ENCODE measurements around the gene MYO16. TPM values are rescaled to one million over a fixed set of nuclear protein-coding genes. Genes with fewer than 3 reads are reported as not detected.
"Not testable (repeated sequence)": the region's sequence is repeated elsewhere in the genome, so short reads cannot be mapped to it uniquely, and the experiment has no call there.

Gene MYO16
- total RNA-seq, 2 donors from 2014 or later: 1.6 to 3.2 TPM

DNA sequence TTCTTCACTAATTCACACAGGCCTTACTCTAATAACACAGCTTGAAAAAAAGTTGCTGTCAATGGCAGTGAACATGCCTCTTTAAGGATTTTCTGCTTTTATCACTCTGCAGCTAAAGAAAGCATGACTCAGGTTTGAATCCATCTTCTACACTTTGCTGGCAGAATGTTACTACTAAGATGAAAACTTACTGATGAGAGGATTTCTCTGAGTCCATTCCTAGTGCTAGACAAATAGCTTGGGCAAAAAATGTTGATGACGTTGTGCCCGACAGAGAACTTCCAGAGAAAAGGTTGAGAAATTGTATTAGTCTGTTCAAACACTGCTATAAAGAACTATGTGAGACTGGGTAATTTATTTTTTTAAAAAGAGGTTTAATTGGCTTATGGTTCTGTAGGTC lies 585.0 kb downstream of the MYO16 start:
- no peak for ATAC-seq
- intact Hi-C loops (cut with DNase I): no loop called here
- no peak for DNase-seq

DNA sequence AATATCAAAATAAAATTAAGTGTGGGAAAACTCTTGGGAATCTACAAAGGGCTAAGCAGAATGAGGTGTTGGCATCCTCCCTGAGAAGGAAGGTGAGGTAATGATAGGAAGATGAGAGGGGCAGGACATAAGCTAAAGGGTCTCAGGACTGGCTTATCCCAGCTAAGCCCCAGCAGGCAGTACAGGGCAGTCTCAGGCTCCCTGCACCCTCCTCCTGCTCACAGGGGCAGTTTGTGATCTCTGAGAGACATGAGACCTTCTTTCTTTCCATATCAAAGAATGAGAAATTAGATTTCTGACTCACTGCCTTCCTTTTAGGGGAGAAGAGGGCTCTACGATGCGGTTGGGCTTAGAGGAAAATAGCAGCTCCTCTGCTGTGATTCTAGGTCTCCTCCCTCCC lies 586.0 kb downstream of the MYO16 start:
- intact Hi-C loops (cut with DNase I): no loop called here
- ATAC-seq (no peak), DNase-seq (no peak)

DNA sequence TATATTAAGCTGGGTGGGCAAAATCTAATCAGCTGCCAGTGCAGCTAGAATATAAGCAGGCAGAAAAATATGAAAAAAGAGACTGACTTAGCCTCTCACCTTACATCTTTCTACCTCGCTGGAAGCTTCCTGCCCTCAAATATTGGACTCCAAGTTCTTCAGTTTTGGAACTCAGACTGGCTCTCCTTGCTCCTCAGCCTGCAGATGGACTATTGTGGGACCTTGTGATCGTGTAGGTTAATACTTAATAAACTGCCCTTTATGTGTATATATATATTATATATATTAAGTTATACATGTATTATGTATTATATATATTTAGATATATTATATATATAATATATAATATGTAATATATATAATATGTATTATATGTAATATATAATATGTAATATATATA lies 588.1 kb downstream of the MYO16 start:
- intact Hi-C loops (cut with DNase I): not testable (repeated sequence)

DNA sequence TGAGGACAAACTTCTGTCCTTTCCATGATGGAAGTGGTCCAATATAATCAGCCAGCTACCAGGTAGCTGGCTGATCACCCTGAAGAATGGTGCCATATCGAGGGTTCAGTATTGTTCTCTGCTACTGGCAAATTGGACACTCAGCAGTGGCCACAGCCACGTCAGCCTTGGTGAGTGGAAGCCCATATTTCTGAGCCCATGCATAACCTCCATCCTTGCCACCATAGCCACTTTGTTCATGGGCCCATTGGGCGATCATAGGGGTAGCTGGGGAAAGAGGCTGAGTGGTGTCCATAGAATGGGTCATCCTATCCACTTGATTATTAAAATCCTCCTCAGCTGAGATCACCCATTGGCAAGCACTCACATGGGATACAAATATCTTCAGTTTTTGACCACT lies 591.2 kb downstream of the MYO16 start:
- no peak for DNase-seq
- no peak for ATAC-seq
- intact Hi-C loops (cut with DNase I): no loop called here

More for the DNA sequence above, 588.1 kb downstream of the MYO16 start:
- ATAC-seq, DNase-seq: not testable (repeated sequence)

DNA sequence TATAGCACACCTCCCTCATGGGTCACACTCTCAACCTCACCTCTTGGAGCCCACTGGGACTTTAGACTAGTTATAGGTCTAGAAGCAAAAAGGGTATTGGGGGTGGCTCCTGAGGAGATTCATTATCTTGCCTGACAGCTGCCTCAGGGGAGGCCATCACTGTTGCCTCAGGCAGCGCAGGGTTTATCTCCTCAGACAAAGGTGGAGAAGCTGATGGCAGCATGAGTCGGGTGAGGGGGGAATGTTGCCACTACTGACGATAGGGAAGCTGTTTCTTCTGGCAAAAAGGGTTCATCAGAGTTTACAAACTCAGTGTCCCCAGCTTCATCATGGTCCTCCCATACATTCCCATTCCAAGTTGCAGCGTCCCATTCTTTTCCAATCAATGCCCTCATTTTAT lies 594.6 kb downstream of the MYO16 start:
- intact Hi-C loops (cut with DNase I): no loop called here
- ATAC-seq (no peak), DNase-seq (no peak)

DNA sequence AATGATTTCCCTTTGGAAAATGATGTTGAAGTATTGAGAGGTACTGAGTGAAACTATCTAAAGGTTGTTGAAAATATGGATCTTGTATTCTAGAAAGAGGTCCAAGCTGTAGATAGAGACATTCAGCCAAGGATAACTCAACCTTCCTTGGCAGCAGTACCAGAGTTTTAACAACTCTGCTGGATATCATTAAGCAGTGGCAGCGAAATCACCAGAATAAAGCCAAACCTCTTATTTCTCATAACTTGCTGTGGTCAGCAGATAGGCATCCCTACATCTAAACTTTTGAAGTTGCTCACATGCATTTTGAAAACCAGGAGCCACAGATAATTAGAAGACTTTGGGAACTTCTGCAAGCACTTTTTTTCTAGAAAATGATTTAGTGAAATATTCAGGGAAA lies 597.2 kb downstream of the MYO16 start:
- intact Hi-C loops (cut with DNase I): no loop called here
- no peak for ATAC-seq
- no peak for DNase-seq

DNA sequence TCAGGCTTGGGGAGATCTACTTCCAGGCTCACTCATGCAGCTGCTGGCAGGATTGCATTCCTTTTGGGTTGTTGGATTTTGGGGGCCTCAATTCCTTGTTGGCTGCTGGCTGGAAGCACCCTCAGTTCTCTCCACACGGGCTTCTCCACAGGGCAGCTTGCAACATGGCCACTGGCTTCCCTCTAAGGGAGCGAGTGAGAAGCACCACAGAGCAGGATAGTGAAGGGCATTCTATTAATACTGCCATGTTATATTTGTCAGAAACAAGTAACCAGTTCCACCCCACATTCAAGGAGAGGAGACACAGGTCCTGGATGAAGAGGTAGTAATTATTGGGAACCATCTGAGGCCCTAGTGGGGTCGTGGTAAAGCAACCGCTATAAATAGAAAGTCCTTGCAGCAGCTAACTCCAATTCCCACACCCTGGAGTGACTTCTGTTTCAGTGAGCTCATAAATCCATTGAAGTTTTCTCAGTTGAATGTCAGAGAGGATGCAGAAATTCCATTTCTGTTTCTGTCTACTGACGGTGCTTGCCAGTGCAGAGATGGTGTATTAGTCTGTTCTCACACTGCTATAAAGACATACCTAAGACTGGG lies 598.0 kb downstream of the MYO16 start:
- ATAC-seq: peak in 1 of 2 donors; percentile 55
- DNase-seq: no peak
- intact Hi-C loops (cut with DNase I): no loop called here

DNA sequence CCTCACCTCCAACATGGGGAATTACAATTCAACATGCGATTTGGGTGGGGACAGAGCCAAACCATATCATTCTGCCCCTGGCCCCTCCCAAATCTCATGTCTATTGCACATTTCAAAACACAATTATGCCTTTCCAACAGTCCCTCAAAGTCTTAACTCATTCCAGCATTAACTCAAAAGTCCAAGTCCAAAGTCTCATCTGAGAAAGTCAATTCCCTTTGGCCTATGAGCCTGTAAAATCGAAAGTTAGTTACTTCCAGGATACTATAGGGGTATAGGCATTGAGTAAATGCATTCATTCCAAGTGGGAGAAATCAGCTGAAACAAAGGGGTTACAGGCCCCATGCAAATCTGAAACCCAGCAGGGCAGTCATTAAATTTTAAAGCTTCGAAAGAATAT lies 598.8 kb downstream of the MYO16 start:
- DNase-seq: no peak
- no peak for ATAC-seq
- intact Hi-C loops (cut with DNase I): no loop called here

DNA sequence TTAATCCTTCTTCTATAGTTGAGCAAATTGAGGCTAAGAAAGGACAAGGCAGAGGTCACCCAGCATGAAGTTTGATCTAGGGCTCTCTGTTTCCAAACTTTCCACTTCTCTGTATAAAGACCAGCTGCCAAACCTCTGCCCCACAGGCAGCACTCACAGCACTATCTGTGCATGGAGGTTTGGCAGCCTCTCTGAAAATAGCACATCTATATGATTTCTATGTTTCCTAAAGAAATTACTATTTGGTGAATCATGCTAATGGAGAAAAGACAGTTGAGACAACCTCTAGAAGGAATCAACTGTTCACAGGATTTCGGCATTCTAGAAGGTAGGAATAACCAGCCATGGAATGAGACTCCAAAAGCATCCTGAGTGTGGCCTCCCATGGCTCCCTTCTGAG lies 602.5 kb downstream of the MYO16 start:
- no peak for ATAC-seq
- no peak for DNase-seq
- intact Hi-C loops (cut with DNase I): no loop called here

DNA sequence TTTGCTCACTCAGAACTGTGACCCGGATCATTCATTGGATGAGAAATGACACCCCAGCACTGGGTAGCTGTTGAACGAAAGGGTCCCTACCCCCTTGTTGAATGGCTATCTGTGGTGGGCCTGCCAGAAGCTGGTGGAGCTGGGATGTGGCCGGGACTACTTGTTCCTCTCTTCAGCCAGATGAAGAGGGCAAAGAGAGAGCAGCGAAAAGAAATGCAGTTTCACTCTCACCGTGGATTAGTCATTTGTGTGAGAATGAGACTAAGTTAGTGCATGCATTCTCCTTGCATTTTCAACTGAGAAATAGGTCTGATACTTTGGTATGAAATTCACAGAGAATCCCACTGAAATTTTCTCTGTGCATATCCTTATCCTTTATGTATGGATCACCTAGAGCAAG lies 603.9 kb downstream of the MYO16 start:
- ATAC-seq: no peak
- no peak for DNase-seq
- intact Hi-C loops (cut with DNase I): no loop called here

DNA sequence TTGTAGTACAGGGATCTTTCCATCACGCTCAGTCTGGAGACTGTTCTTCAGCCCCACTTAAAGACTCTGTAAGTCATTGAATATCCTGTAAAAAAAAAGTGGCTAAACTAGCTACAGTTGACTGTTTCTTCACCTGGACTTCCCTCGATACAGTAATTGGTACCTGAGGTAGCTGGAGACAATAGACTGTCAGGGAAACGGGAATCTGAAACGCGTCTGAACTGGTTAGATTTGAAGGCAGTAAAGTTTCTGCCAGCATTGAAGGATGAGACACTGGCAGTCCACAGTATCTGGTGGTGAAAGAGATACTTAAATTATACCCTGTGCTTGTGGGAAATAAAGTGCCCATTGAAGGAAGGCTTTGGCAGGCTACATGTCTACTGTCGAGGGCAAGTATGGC lies 606.5 kb downstream of the MYO16 start:
- DNase-seq: no peak
- intact Hi-C loops (cut with DNase I): no loop called here
- peak; percentile 5 to 17 for ATAC-seq

DNA sequence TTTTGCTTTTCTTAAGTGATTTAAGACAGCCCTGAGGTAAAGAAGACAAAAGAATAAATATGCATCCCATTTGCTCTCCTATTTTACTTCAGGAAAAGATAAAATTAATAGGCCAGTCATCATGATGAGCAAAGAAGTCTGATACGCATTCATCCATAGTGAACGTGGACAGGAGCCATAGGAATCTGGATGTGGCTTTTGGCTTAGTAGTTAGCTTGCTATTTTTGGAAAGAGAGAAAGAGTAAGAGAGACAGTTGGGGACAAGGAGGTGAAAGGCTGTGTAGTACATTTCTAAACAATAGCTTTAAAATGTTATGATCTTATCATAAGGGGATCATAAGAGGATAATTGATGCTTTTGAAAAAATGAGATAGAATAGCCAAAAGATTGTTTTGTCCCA lies 611.7 kb downstream of the MYO16 start:
- ATAC-seq (peak; percentile 42 to 72), DNase-seq (no peak)
- intact Hi-C loops (cut with DNase I): loop anchor here in 1 of 2 donors (5.0 kb wide), 1 partner anchor 49 kb away; no protein-coding TSS in a partner anchor

DNA sequence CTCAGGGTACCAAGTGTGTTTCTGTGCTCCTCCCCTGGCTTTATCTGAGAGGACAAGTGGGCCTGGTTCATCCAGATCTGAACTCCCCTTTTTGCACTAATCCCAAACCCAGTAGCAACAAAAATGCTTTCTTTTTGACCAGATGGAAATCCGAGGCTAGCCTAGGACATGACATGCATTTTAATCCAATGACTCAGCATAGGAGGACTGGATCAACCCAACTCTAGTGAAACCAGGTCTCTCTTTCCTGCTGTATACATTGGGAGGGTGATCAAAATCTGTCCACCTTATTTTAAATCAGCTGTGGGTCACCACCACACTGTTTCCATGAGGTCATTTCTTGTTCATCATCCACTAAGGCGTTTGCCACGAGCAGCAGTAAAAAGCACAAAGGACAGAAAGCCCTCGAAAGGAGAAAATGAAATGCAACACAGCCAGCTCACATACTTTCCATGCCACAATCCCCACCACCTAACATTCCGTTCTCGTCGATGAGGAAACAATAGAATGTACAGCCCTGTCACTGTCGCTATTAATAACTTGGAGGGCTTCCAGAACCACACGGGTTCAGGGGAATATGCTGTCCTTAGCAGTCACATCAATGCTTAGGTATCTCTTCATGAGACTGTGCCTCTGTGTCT lies 614.0 kb downstream of the MYO16 start:
- ATAC-seq: peak; percentile 55 to 87
- intact Hi-C loops (cut with DNase I): loop anchor here in 1 of 2 donors (5.0 kb wide), 1 partner anchor 51 kb away; no protein-coding TSS in a partner anchor

DNA sequence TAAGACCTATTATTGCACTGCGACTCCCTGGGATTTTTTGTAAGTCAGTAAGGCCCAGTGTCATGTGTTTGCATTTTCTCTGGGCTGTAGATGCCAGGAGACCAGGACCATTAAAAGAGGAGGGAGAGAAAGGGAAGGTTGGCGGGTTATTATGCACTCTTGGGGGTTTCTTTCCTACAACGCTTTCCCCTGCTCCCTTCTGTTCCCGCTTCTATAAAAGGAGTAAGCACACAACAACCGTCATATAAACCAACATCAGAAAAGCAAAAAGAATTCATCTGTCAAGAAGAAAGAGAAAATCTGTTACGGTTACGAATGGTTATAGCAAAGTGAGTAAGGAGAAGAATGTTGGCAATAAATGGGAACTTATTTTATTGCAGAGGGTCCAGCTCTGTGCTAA lies 615.2 kb downstream of the MYO16 start:
- DNase-seq (no peak), ATAC-seq (no peak)
- intact Hi-C loops (cut with DNase I): loop anchor here in 1 of 2 donors (5.0 kb wide), 1 partner anchor 52 kb away; no protein-coding TSS in a partner anchor

More for the DNA sequence above, 614.0 kb downstream of the MYO16 start:
- DNase-seq: peak; percentile 29

DNA sequence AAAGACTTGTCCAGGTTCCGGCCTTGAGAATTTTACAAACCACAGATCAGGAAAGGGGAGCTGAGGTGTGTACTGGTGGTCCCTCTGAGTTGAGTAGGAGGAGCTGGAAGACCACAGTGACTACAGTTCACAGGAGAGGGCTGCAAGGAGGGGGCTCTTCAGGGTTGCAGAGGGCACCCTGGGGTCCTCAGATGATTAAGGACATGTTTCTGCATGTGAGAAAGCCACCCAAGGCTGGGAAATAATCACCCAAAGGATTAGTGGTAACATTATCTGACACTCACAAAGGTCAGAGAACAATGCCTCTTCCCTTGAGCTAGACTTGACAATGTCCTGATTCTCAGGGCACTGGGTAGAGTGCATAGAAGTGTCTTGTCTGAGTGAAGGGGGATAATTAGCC lies 616.6 kb downstream of the MYO16 start:
- ATAC-seq (no peak), DNase-seq (no peak)
- intact Hi-C loops (cut with DNase I): no loop called here

DNA sequence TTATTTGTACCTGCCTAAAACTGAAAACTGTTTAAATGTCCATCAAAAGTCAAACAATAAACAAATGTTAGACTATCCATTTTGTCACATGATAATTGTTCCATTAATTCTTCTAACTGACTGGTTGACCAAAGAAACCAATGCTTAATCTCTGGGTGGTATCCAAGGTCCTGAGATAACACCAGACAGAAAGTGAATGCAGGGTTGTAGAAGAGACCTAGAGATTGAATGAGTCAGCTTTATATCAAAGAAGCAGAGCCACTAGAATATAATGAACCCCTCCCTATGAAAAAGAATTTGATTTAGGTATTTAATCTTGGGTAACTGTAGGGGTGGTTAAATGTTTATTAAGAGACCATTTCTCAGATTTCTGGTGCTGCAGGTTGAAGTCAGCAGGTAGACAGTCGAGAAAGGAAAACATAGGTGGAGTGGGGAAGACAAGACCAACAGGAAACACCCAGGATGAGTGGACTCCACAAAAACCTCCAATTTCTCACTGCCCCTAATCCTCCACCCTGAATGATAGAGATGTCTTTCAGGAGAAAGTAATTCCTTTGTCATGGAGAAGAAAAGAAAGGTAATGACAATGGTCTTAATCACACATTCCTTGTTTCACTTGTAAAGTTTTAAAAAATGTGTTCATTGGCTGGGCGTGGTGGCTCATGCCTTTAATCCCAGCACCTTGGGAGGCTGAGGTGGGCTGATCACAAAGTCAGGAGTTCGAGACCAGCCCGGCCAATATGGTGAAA lies 620.5 kb downstream of the MYO16 start:
- no peak for ATAC-seq
- intact Hi-C loops (cut with DNase I): no loop called here
- DNase-seq: no peak

DNA sequence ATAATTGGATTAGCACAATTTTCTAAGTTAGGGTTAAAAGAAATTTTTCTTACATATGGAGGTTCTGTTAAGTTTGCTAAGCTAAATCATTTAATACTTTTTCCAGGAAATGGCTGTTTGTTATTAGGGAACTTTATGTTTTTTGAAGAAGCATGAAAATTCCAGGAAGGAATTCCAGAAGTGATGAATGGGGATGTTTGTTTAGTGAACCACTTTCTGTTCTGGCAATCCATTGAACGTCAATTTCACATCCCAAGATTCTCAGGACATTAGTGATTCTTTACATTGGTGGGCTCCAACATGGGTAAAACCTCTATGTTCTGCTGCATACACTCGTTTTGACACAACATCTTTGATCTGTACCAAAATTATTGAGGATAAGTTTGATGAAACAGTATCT lies 622.5 kb downstream of the MYO16 start:
- ATAC-seq (no peak), DNase-seq (no peak)
- intact Hi-C loops (cut with DNase I): no loop called here

DNA sequence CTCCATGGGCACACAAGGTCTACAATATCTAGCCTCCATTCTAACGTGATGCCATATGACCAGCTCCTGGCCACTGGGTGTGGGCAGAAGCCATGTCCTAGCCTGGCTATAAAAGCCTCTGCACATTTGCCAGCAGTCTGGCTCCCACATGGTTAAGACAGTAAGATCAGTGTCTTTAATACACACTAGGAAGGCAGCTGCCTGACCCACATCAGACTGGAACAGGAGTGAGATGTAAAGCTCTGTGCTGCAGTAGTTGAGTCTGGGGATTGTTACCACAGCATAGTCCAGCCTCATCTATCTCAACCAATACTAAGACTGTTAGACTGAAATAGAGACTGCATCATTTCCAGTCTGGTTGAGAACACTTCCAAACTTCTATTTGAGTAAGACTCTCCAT lies 623.9 kb downstream of the MYO16 start:
- ATAC-seq: no peak
- intact Hi-C loops (cut with DNase I): no loop called here
- DNase-seq: no peak

DNA sequence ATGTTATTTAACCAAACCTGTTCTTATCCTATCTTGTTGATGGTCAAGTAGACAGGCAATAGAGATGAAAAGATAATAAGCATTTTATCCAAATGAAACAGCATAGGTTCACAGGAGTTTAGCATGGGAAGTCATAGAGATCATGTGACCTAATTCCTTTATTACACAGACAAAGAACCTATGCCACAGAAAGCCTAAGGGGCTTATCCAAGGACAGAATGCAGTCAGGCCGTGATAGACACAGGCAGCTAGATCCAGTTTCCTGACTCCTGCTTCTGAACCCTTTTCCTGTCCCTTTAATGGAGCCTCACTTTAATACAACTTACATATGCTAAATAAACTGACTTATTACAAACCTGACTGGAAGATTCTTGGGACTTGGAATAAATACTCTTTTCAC lies 624.9 kb downstream of the MYO16 start:
- intact Hi-C loops (cut with DNase I): no loop called here
- ATAC-seq (no peak), DNase-seq (no peak)

DNA sequence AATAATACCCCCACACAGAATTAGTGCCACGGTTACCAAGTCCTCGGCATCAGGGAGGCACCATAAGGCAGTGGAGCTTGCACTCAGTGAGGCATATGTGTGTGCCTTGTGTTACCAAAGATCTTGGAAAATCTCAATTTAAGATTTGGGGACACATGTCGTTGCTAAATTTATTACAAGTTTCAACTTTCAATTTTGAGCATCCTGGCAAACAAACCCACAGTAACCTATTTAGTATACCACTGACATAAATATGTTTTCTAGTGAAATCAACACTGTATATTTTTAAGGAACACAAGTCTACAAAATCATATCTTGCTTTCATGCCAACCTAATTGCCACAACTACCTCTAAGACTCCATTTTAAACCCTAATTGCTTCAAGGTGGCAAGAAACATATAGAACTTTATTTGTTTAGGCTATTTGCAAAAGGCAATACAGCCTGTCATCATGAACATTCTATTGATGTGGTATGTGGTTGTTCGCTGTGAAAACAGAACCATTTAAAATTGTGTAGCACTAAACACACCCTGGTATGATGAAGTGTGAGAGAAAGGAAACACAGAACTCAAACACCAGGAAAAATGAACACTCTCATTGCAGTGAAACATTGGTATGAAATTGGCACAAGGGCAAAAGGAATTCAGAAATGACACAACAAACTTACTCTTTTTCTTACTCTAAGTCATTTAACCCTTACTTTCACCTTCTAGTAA lies 625.9 kb downstream of the MYO16 start:
- ATAC-seq (no peak), DNase-seq (no peak)
- intact Hi-C loops (cut with DNase I): no loop called here
